Measurements from ENCODE around the gene ITGB1BP1.

ITGB1BP1 gene

GRCh38 chr2:9364791-9365497, 58.4 kb downstream of the ITGB1BP1 start:
- Histone ChIP-seq H3K36me3 (replicated peaks) (peaks cover 44% of the 10 kb centered on the region), H3K27ac (no peak overlapping the region), H3K27me3 (replicated peaks) (no peaks in the 10 kb centered on the region), H3K4me3 (ENCODE audit: low read depth, low read length) (no peak overlapping the region)
- peak; percentile 27 for DNase-seq
- in situ Hi-C loops (cut with HindIII; ENCODE audit: low pct_ligation_motif_present, low sequenced_read_pairs), result no loop called here
- TF ChIP-seq, protein P1, sequence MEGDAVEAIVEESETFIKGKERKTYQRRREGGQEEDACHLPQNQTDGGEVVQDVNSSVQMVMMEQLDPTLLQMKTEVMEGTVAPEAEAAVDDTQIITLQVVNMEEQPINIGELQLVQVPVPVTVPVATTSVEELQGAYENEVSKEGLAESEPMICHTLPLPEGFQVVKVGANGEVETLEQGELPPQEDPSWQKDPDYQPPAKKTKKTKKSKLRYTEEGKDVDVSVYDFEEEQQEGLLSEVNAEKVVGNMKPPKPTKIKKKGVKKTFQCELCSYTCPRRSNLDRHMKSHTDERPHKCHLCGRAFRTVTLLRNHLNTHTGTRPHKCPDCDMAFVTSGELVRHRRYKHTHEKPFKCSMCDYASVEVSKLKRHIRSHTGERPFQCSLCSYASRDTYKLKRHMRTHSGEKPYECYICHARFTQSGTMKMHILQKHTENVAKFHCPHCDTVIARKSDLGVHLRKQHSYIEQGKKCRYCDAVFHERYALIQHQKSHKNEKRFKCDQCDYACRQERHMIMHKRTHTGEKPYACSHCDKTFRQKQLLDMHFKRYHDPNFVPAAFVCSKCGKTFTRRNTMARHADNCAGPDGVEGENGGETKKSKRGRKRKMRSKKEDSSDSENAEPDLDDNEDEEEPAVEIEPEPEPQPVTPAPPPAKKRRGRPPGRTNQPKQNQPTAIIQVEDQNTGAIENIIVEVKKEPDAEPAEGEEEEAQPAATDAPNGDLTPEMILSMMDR (IDR thresholded peaks at IDR 0.05; ENCODE audit: low read depth, low read length, missing control alignments), result no peak

DNA sequence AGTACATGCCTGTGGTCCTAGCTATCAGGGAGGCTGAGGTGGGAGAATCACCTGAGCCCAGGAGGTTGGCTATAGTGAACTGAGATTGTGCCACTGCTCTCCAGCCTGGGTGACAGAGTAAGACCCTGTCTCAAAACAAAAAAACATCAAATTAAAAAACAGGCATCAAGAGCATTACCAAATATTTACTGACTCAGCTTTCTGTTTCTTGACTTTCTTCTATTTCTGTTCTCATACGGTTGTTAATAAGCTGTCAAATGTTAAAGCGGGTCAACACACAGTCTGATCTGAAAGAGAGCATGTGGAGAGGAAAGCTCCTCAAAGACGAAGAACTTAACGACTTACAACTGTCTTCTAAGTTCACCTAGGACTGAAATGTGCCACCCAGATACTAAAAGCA, 59.0 kb downstream of the ITGB1BP1 start:
- no peak for DNase-seq
- in situ Hi-C loops (cut with HindIII; ENCODE audit: low pct_ligation_motif_present, low sequenced_read_pairs), result no loop called here
- TF ChIP-seq, protein P1 (IDR thresholded peaks at IDR 0.05; ENCODE audit: low read depth, low read length, missing control alignments), result no peak
- H3K4me3 ChIP-seq (ENCODE audit: low read depth, low read length), result no peak overlapping the region
- H3K27ac ChIP-seq, result no peak overlapping the region
- H3K27me3 ChIP-seq (replicated peaks), result no peaks in the 10 kb centered on the region
- H3K36me3 ChIP-seq (replicated peaks), result peaks cover 47% of the 10 kb centered on the region

DNA sequence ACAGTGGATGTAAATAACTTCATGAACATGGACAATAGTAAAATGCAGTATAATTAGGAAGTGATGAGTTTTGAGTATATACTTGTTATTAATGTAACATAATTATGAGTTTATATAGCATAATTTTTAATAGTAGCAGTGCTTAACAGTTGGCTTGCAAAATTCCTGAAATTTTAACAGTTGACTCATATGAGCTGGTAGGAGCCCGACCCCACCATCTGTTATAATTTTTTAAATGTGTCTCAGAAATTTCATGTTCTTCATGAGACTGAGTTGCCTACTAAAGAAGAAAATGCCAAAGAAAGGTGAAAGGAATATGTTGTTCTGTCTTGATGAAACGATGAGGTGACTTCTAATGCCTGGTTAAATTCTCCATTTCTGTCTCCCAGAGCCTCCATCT, 62.6 kb downstream of the ITGB1BP1 start:
- H3K36me3 ChIP-seq (replicated peaks), result peaks cover 43% of the 10 kb centered on the region
- in situ Hi-C loops (cut with HindIII; ENCODE audit: low pct_ligation_motif_present, low sequenced_read_pairs), result no loop called here
- TF ChIP-seq, protein P1 (IDR thresholded peaks at IDR 0.05; ENCODE audit: low read depth, low read length, missing control alignments), result no peak

DNA sequence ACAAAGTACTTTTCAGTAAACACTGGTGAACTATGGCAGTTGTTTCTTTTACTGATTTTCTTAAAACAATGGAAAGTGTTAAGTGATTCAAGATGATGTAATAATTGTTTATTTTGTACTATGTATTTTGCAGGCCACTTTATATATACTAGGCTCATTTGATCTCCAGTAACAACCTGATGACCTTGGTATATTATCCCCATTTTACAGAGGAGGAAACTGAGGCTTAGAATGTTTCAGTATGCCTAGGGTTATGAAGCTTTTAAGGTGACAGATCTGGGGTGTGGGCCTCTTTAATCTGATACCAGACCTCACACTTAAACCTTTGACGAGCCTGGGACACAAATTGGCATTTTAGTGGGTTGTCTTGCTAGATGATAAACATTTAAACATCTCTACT, 63.2 kb downstream of the ITGB1BP1 start:
- Histone ChIP-seq H3K27me3 (replicated peaks) (no peaks in the 10 kb centered on the region), H3K36me3 (replicated peaks) (peaks cover 42% of the 10 kb centered on the region), H3K4me3 (ENCODE audit: low read depth, low read length) (no peak overlapping the region), H3K27ac (no peak overlapping the region)
- TF ChIP-seq, protein P1 (IDR thresholded peaks at IDR 0.05; ENCODE audit: low read depth, low read length, missing control alignments), result no peak
- in situ Hi-C loops (cut with HindIII; ENCODE audit: low pct_ligation_motif_present, low sequenced_read_pairs), result no loop called here
- no peak for DNase-seq

More for the DNA sequence above, 62.6 kb downstream of the ITGB1BP1 start:
- no peak overlapping the region for H3K4me3 ChIP-seq (ENCODE audit: low read depth, low read length)
- H3K27ac ChIP-seq, result no peak overlapping the region
- H3K27me3 ChIP-seq (replicated peaks), result no peaks in the 10 kb centered on the region
- no peak for DNase-seq

GRCh38 chr2:9359463-9359862, 63.9 kb downstream of the ITGB1BP1 start:
- Histone ChIP-seq H3K27ac (no peak overlapping the region), H3K36me3 (replicated peaks) (peaks cover 43% of the 10 kb centered on the region), H3K4me3 (ENCODE audit: low read depth, low read length) (no peak overlapping the region), H3K27me3 (replicated peaks) (no peaks in the 10 kb centered on the region)
- no peak for DNase-seq
- TF ChIP-seq, protein P1 (IDR thresholded peaks at IDR 0.05; ENCODE audit: low read depth, low read length, missing control alignments), result no peak
- in situ Hi-C loops (cut with HindIII; ENCODE audit: low pct_ligation_motif_present, low sequenced_read_pairs), result no loop called here

GRCh38 chr2:9358846-9359245, 64.5 kb downstream of the ITGB1BP1 start:
- TF ChIP-seq, protein P1 (IDR thresholded peaks at IDR 0.05; ENCODE audit: low read depth, low read length, missing control alignments), result no peak
- no peak overlapping the region for H3K27ac ChIP-seq
- H3K27me3 ChIP-seq (replicated peaks), result no peaks in the 10 kb centered on the region
- H3K36me3 ChIP-seq (replicated peaks), result peaks cover 42% of the 10 kb centered on the region
- H3K4me3 ChIP-seq (ENCODE audit: low read depth, low read length), result no peak overlapping the region
- in situ Hi-C loops (cut with HindIII; ENCODE audit: low pct_ligation_motif_present, low sequenced_read_pairs), result no loop called here
- DNase-seq, result no peak

Measured in brain microvascular endothelial cell (primary cell).